ENCODE results near the gene ARF1. TPM values are rescaled to one million over a fixed set of nuclear protein-coding genes. Genes with fewer than 3 reads are reported as not detected.

ARF1 gene
- total RNA-seq, 4 donors from 2014 or later: 284 to 385 (median 362) TPM

GRCh38 chr1:228075801-228076271 lies 6.7 kb upstream of the ARF1 start:
- Histone ChIP-seq H3K27me3 (no peaks in the 10 kb centered on the region), H3K36me3 (no peaks in the 10 kb centered on the region), H3K27ac (no peak overlapping the region), H3K4me1 (peaks cover 3% of the 10 kb centered on the region), H3K4me3 (no peak overlapping the region), H3K9me3 (no peaks in the 10 kb centered on the region)
- WGBS: 77% methylated on average over 9 of the region's 9 CpGs
- DNase-seq (ENCODE audit: low spot score in 2 of 2): peak in 1 of 2 donors; percentile 59
- TF ChIP-seq EP300 (IDR thresholded peaks at IDR 0.05): no peak
- TF ChIP-seq POLR2AphosphoS5 (IDR thresholded peaks at IDR 0.05): no peak
- TF ChIP-seq CTCF (IDR thresholded peaks at IDR 0.05): no peak
- TF ChIP-seq POLR2A (IDR thresholded peaks at IDR 0.05): no peak

- Histone ChIP-seq H3K4me1 (peaks cover 13% of the 10 kb centered on the region), H3K27me3 (no peaks in the 10 kb centered on the region), H3K27ac (no peak overlapping the region), H3K4me3 (no peak overlapping the region), H3K9me3 (no peaks in the 10 kb centered on the region), H3K36me3 (no peaks in the 10 kb centered on the region)
- 85% methylated on average over 9 of the region's 9 CpGs for WGBS
- no peak for TF ChIP-seq POLR2AphosphoS5 (IDR thresholded peaks at IDR 0.05)
- no peak for TF ChIP-seq CTCF (IDR thresholded peaks at IDR 0.05)
- TF ChIP-seq EP300 (IDR thresholded peaks at IDR 0.05): no peak
- no peak for TF ChIP-seq POLR2A (IDR thresholded peaks at IDR 0.05)
- DNase-seq (ENCODE audit: low spot score in 2 of 2): peak; percentile 43 to 69
Observed at GRCh38 chr1:228076796-228077430, 5.6 kb upstream of the ARF1 start.

GRCh38 chr1:228077565-228078330 lies 4.8 kb upstream of the ARF1 start:
- Histone ChIP-seq H3K4me3 (no peak overlapping the region), H3K36me3 (no peaks in the 10 kb centered on the region), H3K4me1 (peaks cover 13% of the 10 kb centered on the region), H3K27ac (no peak overlapping the region), H3K27me3 (no peaks in the 10 kb centered on the region), H3K9me3 (no peaks in the 10 kb centered on the region)
- no peak for DNase-seq (ENCODE audit: low spot score in 2 of 2)
- TF ChIP-seq POLR2A (IDR thresholded peaks at IDR 0.05) (no peak), POLR2AphosphoS5 (IDR thresholded peaks at IDR 0.05) (no peak), EP300 (IDR thresholded peaks at IDR 0.05) (no peak)
- 50% methylated on average over 9 of the region's 10 CpGs for WGBS

GRCh38 chr1:228079013-228079412 lies 3.5 kb upstream of the ARF1 start:
- 90% methylated on average over 6 of the region's 7 CpGs for WGBS
- DNase-seq (ENCODE audit: low spot score in 2 of 2): peak; percentile 57 to 63

GRCh38 chr1:228079601-228080263 lies 2.8 kb upstream of the ARF1 start:
- H3K27ac ChIP-seq: no peak overlapping the region
- WGBS: 76% methylated on average over 7 of the region's 7 CpGs
- no peaks in the 10 kb centered on the region for H3K36me3 ChIP-seq
- H3K27me3 ChIP-seq: no peaks in the 10 kb centered on the region
- no peak overlapping the region for H3K4me3 ChIP-seq
- H3K4me1 ChIP-seq: peaks cover 26% of the 10 kb centered on the region
- H3K9me3 ChIP-seq: no peaks in the 10 kb centered on the region
- peak in 1 of 2 donors; percentile 57 for DNase-seq (ENCODE audit: low spot score in 2 of 2)
- no peak for TF ChIP-seq POLR2AphosphoS5 (IDR thresholded peaks at IDR 0.05)
- no peak for TF ChIP-seq EP300 (IDR thresholded peaks at IDR 0.05)
- no peak for TF ChIP-seq POLR2A (IDR thresholded peaks at IDR 0.05)
- no peak for TF ChIP-seq CTCF (IDR thresholded peaks at IDR 0.05)

More at GRCh38 chr1:228079013-228079412, 3.5 kb upstream of the ARF1 start:
- TF ChIP-seq CTCF (IDR thresholded peaks at IDR 0.05): no peak
- no peak for TF ChIP-seq POLR2A (IDR thresholded peaks at IDR 0.05)
- no peak for TF ChIP-seq EP300 (IDR thresholded peaks at IDR 0.05)
- no peak for TF ChIP-seq POLR2AphosphoS5 (IDR thresholded peaks at IDR 0.05)
- Histone ChIP-seq H3K4me3 (no peak overlapping the region), H3K4me1 (peaks cover 18% of the 10 kb centered on the region), H3K27ac (no peak overlapping the region), H3K9me3 (no peaks in the 10 kb centered on the region), H3K36me3 (no peaks in the 10 kb centered on the region), H3K27me3 (no peaks in the 10 kb centered on the region)

Data from suprapubic skin (tissue), 4 donors.